ENCODE results near the gene ABCA2.

- TF ChIP-seq CTCF (IDR thresholded peaks at IDR 0.05): no peak
- TF ChIP-seq POLR2A (IDR thresholded peaks at IDR 0.05): no peak
Measured at GRCh38 chr9:137052998-137053943, 25.2 kb upstream of the ABCA2 start.

Data from esophagus squamous epithelium (tissue), 4 donors.